Heart left ventricle (tissue), 13 donors: Measurements from ENCODE around the gene KCNMA1.

Experiments used
- CTCF ChIP-seq, 12 donors: fragments of 200-600 bp; sonication (generic) in 4 of 12; IDR thresholded peaks; one replicate each; pipeline versions ENCODE4 v1.5.0 to v1.8.0; 2018 to 2022; ENCODE audit warnings: antibody characterized with exemption in 12 of 12, mild to moderate bottlenecking in 5 of 12
- POLR2A ChIP-seq, 2 donors: fragments of 450-650 bp; IDR thresholded peaks; one replicate each; pipeline ENCODE4 v1.6.1; 2017; ENCODE audit warnings: antibody characterized with exemption in 2 of 2, mild to moderate bottlenecking in 2 of 2, moderate library complexity in 2 of 2
- donor health status: ischemic (EF 13 %, LVEDD 7.1; RV severe dilation, severe dysfunction).
- donor health status: DM: no; HTN: yes; CAD: no.
- donor health status: DM: no; HTN: no; CAD: no.
- donor health status: ischemic (EF 25% LVEDD 6.9; RV normal size, moderate dysfunction).
- donor health status: ischemic (EF 25% LVEDD 5.7; RV mildly dilated, moderate dysfunction).
- donor health status: ischemic (EF 35%, LVEDD 5.7; RV mildly dilated, moderate dysfunction).
- donor health status: nonischemic (EF 11% LVEDD 7.7; RV severe dilation, severe dysfunction).
- donor health status: DM: yes; HTN: yes; CAD: no.
- donor health status: PGD.
- donor health status: ischemic (EF 29% LVEDD 5.4; RV normal size, mild dysfunction).
- donor health status: nonischemic (EF 23%, LVEDD 6.1; RV moderate dilation, normal function).

DNA sequence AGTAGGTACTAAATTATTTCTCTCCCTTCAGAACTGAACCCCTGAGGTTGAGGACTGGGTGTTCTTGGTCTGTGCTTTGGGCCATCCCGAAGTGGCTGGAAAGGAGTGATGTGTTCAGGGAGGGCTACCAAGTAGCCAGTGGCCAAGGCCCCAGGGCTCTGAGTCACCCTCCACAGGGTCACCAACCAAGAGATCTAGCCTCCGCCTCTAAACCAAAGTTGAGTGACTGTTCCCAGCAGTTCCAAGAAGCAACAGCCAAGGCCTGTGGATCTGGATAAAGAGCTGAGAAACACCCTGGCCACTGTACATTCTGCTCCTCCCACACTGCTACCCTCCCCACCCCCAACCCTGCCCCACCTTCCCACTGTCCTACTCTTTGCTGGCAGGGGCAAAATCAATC, 35.5 kb upstream of the KCNMA1 start:
- TF ChIP-seq CTCF (IDR thresholded peaks at IDR 0.05) (no peak), POLR2A (IDR thresholded peaks at IDR 0.05) (no peak)
